COLO829 (cell line): ENCODE measurements around the gene RTP3.
A peak's percentile ranks its signal among the peaks of the same experiment; 100 is the strongest.
"Not testable (repeated sequence)": the region's sequence is repeated elsewhere in the genome, so short reads cannot be mapped to it uniquely, and the experiment has no call there.

Experiments used
- DNase-seq: peaks from one replicate; pipeline ENCODE4 v3.0.0; 2012; ENCODE audit warnings: low spot score

Gene RTP3

DNA sequence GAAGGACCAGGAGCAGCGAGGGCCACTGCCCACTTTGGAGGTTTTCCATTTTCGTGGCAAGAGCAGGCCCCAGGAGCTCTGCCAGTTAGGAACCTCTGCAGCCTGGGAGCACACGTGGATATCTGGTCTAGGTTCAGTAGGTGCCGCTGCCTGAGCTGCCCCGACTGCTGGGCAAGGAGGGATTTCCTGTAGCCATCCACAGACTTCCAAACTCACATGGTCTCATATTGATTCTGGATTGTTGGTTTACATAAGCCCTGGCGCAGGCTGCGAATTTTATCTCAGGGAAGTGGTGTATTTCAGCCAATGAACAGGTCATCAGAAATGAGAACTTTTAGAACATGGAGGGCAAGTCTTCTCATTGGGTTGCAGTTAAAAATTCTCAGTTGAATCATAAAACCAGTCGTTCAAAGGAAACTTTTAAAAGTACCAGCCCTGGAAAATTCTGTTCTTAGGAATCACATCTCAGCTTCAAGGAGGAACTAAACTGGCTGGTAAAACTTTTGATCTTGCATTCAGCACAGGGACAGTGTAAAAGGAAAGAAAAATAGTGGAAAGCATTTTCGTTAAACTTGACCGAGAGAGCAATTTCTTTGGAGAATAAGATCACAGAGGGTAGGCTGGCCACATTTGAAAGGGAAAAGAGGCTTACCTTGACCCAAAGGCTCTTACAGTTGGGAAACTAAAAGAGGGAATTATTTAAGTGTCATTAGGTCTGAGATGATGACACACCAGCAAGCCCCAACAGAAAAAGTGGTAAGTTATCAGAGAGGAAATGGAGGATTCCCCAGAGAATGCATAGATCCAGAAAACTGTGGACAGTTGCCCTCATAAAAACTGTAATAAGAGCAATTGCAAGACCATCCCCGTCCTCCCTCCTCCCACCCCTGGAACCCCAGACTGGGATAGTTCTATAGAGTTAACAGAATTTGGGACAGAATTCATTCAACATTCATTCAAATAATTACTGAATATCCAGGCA lies 6.4 kb upstream of the RTP3 start:
- no peak for DNase-seq

DNA sequence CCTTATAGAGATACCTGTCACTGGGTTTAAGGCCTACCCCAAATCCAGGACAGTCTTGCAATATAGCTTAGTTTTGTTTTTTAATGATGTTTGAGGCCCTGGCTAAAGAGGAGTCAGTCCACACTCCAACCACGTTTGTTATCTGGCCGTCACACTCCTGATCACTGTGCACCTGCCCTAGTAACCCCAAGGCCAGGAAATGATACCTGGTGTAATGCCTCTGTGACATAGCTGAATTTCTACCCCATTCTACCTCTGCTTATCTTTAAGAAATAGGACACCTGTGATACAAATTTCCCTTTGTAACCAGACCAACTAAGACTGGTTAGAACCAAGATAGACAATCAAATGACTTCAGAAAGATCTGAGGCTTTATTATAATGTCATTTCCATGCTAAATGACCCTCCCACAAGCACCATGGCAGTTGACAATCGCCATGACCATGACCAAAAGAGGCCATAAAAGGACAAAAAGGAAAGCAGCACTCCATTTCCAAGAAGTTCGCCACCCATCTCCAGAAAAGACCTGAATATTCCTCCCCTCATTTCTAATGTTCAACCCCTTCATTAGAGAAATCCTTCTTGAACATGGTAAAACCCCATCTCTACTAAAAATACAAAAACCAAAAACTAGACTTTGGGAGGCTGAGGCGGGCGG lies 4.8 kb upstream of the RTP3 start:
- DNase-seq: no peak

GRCh38 chr3:46494491-46494890 lies 3.3 kb upstream of the RTP3 start:
- DNase-seq: not testable (repeated sequence)

DNA sequence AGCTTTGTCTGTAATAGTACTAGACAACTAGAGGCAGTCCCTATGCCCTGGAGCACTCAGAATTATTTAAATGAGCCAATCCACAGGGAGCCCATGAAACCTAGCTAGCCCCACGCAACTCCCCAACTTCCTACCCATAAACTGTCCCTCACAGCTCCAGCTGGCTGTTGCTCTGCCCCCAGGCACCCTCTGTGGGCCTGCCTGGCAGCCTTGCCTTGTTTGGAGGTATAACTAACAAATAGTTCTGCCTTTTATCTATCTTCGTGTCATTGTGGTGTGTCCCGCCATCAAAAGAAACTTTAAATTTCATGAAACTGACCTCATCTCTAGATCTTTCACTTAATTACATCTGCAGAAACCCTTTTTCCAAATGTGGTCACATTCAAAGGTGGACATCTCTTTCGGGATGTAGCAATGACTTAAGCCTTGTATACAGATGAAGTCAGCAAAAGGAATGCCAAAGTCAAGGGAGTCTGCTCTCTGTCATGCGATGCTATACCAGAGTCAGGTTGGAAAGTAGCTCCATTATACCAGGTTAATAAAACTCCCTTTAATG lies 1.8 kb upstream of the RTP3 start:
- DNase-seq: no peak

DNA sequence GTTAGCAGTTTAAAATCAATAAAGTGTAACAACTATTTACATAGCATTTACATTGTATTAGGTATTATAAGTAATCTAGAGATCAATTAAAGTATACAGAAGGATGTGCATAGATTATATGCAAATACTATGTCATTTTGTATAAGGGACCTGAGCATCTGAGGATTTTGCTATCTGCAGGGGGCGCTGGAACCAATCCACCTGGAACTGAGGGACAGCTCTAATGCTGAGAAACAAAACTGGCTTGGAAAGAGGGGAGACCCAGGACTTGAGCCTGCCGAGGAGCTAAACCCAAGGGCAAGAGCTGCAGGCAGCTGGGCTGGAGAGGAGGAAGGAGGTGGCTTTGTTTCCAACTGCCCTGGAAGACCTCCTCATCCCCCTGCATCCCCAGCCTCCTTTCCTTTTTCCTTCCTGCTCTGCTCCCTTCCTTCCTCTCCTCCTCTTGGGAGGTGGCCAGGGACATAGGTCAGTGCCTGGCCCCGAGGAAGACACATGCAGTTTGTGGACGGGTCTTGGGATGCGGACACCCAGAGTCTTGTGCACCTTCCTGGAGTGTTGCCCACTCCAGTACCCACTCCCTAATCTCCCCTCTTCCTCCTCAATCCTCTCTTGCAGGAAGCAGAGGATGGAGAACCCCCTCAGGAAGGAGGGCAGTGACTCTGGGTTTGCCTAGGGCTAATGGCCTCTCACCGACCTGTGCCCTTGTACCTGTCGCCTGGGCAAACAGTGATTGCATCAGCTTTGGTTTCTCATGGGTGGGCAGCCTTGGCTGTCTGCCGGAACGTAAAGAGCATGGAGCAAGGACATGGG lies 825 bp upstream of the RTP3 start:
- DNase-seq: no peak

GRCh38 chr3:46498916-46499519 lies 1.2 kb downstream of the RTP3 start:
- DNase-seq: no peak

- DNase-seq: no peak
Measured at GRCh38 chr3:46500656-46501635, 3.2 kb downstream of the RTP3 start.

GRCh38 chr3:46501702-46502101 lies 3.9 kb downstream of the RTP3 start:
- no peak for DNase-seq

GRCh38 chr3:46503200-46503874 lies 5.6 kb downstream of the RTP3 start:
- no peak for DNase-seq

DNA sequence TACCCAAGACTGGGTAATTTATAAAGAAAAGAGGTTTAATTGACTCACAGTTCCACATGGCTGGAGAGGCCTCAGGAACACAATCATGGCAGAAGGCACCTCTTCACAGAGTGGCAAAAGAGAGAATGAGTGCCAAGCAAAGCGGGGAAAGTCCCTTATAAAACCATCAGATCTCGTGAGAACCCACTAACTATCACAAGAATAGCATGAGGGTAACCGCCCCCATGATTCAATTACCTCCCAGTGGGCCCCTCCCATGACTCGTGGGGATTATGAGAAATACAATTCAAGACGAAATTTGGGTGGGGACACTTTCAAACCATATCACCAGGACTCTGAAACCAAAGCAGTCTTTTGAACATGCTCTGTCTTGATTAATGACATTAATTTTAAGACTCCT lies 7.0 kb downstream of the RTP3 start:
- DNase-seq: no peak

DNA sequence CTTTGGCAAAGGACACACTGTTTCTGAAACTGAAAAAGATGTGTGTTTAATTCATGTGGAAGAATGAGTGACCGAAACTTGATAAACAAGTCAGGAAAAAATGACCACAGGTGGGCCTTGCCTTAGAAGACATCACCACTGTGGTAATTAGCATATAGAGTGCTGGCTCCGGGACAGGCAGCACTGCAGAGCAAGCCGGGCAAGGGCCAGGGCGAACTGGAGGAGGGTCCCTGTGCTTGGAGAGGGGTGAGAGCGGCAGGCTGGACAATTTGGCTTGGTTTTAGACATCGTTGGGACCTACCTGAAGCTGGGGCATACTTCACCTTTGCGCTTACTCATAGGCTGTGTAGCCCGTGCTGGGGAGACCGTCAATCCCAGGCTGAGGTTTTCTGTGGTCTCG lies 8.2 kb downstream of the RTP3 start:
- DNase-seq: no peak

DNA sequence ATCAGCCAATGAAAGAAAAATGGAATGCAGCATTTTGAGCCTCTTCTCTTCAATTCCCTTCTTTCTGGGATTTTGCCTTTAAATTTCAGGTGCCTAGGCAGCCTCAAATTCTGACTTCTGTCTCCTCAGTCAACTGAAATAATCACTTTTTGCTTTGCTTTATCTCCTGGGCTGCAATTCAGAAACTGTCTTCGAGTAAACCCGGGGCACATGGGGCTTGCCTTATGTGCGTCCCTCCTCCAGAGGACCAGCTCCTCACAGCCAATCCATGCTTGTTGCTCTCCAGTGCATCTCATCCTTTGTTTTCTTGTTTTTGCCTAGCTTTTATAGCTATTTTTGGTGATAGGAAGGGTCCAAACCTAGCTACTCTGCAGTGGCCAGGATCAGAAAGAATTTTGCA lies 8.8 kb downstream of the RTP3 start:
- DNase-seq: no peak

- no peak for DNase-seq
Measured at GRCh38 chr3:46508850-46509591, 11.2 kb downstream of the RTP3 start.

DNA sequence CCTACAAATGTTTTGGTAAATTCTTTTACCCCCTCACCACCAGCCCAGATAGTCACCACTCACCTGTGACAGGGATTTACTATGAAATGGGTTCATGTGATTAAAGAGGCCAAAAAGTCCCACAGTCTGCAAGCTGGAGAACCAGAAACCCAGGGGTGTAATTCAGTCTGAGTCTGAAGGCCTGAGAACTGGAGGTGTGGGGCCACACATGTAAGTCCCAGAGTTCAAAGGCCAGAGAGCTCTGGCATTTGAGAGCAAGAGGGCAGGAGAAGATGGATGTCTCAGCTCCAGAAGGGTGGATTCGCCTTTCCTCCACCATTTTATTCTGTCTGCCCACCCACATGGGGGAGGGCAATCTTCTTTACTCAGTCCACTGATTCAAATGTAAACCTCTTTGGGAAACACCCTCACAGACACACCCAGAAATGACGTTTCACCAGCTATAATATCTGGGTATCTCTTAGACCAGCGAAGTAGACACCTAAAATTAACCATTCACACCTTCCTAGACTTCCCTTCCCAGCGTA lies 11.9 kb downstream of the RTP3 start:
- DNase-seq: no peak

- DNase-seq: no peak
Measured at GRCh38 chr3:46512191-46512749, 14.5 kb downstream of the RTP3 start.

GRCh38 chr3:46516521-46516920 lies 18.7 kb downstream of the RTP3 start:
- no peak for DNase-seq

- peak; percentile 97 for DNase-seq
Measured at GRCh38 chr3:46517016-46517783, 19.4 kb downstream of the RTP3 start.

DNA sequence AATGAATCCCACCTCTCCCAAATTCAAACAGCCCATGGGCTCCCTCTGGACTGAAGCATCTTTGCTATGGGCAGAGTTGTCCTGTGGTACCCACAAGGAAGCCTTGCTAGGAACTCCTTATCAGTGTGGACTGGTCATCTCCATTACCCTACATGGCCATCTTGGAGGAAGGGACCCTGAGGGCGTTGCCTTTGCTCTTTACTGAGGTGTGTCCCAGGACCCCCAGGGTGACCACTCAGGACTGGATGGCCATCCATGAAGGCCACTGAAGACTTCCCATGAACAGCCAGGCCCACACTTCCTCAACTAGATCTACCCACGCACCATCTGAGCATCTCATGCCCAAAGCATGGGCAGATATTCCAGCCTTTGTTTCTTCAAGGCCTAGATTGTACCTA lies 20.0 kb downstream of the RTP3 start:
- no peak for DNase-seq
